Measurements from ENCODE around the gene NDUFA7. TPM values are rescaled to one million over a fixed set of nuclear protein-coding genes. Genes with fewer than 3 reads are reported as not detected.

NDUFA7 gene
- total RNA-seq, 1 experiment from 2014 or later = 50.2 TPM

DNA sequence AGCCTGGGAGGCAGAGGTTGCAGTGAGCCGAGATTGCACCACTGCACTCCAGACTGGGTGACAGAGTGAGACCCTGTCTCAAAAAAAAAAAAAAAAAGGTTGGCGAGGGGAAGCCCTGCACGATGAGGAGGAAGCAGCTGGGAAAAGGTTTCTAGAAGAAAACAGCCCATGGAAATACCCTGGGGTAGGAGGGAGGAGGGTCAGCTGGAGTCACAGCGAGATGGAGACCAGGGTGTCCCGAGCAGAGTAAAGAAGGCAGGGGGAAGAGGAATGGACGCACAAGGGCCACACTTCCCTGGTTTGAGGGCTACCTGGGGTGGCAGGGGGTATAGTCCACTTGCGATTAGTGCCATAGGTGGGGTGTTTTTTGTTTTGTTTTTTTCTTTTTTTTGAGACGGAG, 15.5 kb upstream of the NDUFA7 start:
- no peak overlapping the region for H3K4me3 Mint-ChIP-seq (ENCODE audit: unreplicated experiment)
- Histone ChIP-seq H3K4me1 (peaks cover 7% of the 10 kb centered on the region), H3K4me3 (ENCODE audit: low read depth, low read length) (no peak overlapping the region), H3K27me3 (replicated peaks; ENCODE audit: control insufficient read depth, insufficient read depth, low read length) (peaks cover 1% of the 10 kb centered on the region; the same call in 1 of the 2 replicates), H3K9me3 (no peaks in the 10 kb centered on the region), H3K36me3 (ENCODE audit: control insufficient read depth, insufficient read depth, low read length) (no peaks in the 10 kb centered on the region)
- H3K27ac Mint-ChIP-seq (ENCODE audit: unreplicated experiment) = no peak overlapping the region
- ChIA-PET CTCF (no interaction called here), POLR2A (no interaction called here)
- peaks cover 3% of the 10 kb centered on the region for H3K27me3 Mint-ChIP-seq (ENCODE audit: insufficient read depth, unreplicated experiment)
- H3K4me1 Mint-ChIP-seq (ENCODE audit: low read depth, unreplicated experiment) = no peaks in the 10 kb centered on the region
- no peaks in the 10 kb centered on the region for H3K9me3 Mint-ChIP-seq (ENCODE audit: unreplicated experiment)
- DNase-seq = no peak
- BruUV-seq (replicated peaks) = no TSS peak
- intact Hi-C loops (cut with micrococcal nuclease; ENCODE audit: unreplicated experiment) = no loop called here
- TF ChIP-seq, protein P1, sequence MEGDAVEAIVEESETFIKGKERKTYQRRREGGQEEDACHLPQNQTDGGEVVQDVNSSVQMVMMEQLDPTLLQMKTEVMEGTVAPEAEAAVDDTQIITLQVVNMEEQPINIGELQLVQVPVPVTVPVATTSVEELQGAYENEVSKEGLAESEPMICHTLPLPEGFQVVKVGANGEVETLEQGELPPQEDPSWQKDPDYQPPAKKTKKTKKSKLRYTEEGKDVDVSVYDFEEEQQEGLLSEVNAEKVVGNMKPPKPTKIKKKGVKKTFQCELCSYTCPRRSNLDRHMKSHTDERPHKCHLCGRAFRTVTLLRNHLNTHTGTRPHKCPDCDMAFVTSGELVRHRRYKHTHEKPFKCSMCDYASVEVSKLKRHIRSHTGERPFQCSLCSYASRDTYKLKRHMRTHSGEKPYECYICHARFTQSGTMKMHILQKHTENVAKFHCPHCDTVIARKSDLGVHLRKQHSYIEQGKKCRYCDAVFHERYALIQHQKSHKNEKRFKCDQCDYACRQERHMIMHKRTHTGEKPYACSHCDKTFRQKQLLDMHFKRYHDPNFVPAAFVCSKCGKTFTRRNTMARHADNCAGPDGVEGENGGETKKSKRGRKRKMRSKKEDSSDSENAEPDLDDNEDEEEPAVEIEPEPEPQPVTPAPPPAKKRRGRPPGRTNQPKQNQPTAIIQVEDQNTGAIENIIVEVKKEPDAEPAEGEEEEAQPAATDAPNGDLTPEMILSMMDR (IDR thresholded peaks at IDR 0.05; ENCODE audit: insufficient read depth in 1 of 2, low read depth in 1 of 2, low read length in 1 of 2, severe bottlenecking in 1 of 2, unreplicated experiment in 1 of 2) = no peak
- H3K36me3 Mint-ChIP-seq (ENCODE audit: insufficient read depth, unreplicated experiment) = no peaks in the 10 kb centered on the region

DNA sequence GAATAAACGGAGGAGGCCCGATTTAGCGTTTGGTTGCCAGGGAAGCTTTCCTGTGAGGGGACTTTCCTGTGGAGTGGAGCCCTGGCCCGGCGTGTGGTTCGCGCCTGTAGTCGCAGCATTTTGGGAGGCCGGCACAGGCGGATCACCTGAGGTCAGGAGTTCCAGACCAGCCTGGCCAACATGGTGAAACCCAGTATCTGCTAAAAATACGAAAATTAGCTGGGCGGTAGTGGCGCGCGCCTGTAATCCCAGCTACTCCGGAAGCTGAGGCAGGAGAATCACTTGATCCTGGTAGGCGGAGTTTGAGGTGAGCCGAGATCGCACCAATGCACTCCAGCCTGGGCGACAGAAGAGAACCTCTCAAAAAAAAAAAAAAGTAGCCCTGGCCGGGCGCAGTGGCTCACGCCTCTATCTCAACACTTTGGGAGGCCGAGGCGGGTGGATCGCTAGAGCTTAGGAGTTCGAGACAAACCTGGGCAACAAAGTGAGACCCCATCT, 14.9 kb upstream of the NDUFA7 start:
- CTCF ChIA-PET = interaction anchor here (1.3 kb wide), 1 partner anchor 10 kb away, joined by 6 read pairs; no protein-coding TSS in a partner anchor
- POLR2A ChIA-PET = no interaction called here
- Mint-ChIP-seq H3K9me3 (ENCODE audit: unreplicated experiment) (no peaks in the 10 kb centered on the region), H3K27ac (ENCODE audit: unreplicated experiment) (no peak overlapping the region), H3K4me3 (ENCODE audit: unreplicated experiment) (peak overlapping the region; percentile 52), H3K4me1 (ENCODE audit: low read depth, unreplicated experiment) (no peaks in the 10 kb centered on the region), H3K36me3 (ENCODE audit: insufficient read depth, unreplicated experiment) (no peaks in the 10 kb centered on the region), H3K27me3 (ENCODE audit: insufficient read depth, unreplicated experiment) (peaks cover 3% of the 10 kb centered on the region)
- DNase-seq = no peak
- no TSS peak for BruUV-seq (replicated peaks)
- no peaks in the 10 kb centered on the region for H3K9me3 ChIP-seq
- peaks cover 7% of the 10 kb centered on the region for H3K4me1 ChIP-seq
- peaks cover 1% of the 10 kb centered on the region; the same call in 1 of the 2 replicates for H3K27me3 ChIP-seq (replicated peaks; ENCODE audit: control insufficient read depth, insufficient read depth, low read length)
- H3K36me3 ChIP-seq (ENCODE audit: control insufficient read depth, insufficient read depth, low read length) = no peaks in the 10 kb centered on the region
- intact Hi-C loops (cut with micrococcal nuclease; ENCODE audit: unreplicated experiment) = no loop called here
- TF ChIP-seq, protein P1 (IDR thresholded peaks at IDR 0.05; ENCODE audit: insufficient read depth in 1 of 2, low read depth in 1 of 2, low read length in 1 of 2, severe bottlenecking in 1 of 2, unreplicated experiment in 1 of 2) = no peak
- no peak overlapping the region for H3K4me3 ChIP-seq (ENCODE audit: low read depth, low read length)

DNA sequence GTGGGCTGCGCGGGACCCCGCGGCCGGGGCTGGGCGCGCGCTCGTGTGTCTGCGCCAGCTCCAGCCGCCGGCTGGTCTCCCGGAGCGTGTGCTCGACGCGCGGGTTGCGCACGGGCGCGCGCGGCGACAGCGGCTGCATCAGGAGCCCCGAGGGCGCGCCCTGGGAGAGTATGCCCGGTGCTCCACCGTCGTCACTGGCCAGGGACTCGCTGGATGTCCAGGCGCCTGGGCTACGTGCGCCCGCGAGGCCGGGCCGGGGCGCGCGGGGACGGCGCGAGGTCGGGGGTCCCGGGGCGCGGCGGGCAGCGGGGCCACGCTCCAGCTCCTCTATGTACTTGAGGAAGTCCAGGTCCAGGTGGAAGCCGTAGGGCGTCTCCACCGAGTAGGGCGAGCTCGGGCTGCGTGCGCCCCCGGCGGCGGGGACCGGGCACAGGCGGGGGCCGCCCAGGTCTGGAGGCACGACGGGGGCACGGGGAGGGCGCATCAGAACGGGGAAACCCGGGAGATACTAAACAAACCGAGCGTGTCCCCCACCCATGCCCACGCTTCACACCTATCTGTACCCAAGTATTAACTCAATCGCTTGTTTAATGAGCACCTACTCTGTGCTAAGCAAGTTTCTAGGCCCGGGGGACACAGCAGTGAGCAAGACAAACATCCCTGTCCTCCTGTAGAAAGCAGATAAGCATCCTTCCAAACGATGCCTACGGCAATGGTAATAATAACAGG, 14.3 kb upstream of the NDUFA7 start:
- CTCF ChIA-PET = interaction anchor here (0.8 to 1.3 kb wide), 4 partner anchors 9 to 27 kb away, joined by 3 to 6 read pairs (median 4); partner anchors contain the start of genes NDUFA7 and RPS28
- POLR2A ChIA-PET = interaction anchor here (0.6 to 1.5 kb wide), 5 partner anchors 9 to 55 kb away, joined by 3 to 5 read pairs (median 5); partner anchors contain the start of genes NDUFA7 and RPS28
- BruUV-seq (replicated peaks) = no TSS peak
- no peaks in the 10 kb centered on the region for H3K9me3 Mint-ChIP-seq (ENCODE audit: unreplicated experiment)
- TF ChIP-seq, protein P1 (IDR thresholded peaks at IDR 0.05; ENCODE audit: insufficient read depth in 1 of 2, low read depth in 1 of 2, low read length in 1 of 2, severe bottlenecking in 1 of 2, unreplicated experiment in 1 of 2) = peak in 1 of 2 experiments; percentile 7
- no peaks in the 10 kb centered on the region for H3K36me3 Mint-ChIP-seq (ENCODE audit: insufficient read depth, unreplicated experiment)
- peaks cover 1% of the 10 kb centered on the region; the same call in 1 of the 2 replicates for H3K27me3 ChIP-seq (replicated peaks; ENCODE audit: control insufficient read depth, insufficient read depth, low read length)
- H3K36me3 ChIP-seq (ENCODE audit: control insufficient read depth, insufficient read depth, low read length) = no peaks in the 10 kb centered on the region
- H3K4me3 Mint-ChIP-seq (ENCODE audit: unreplicated experiment) = peak overlapping the region; percentile 52
- no peak overlapping the region for H3K27ac Mint-ChIP-seq (ENCODE audit: unreplicated experiment)
- H3K4me1 ChIP-seq = peaks cover 2% of the 10 kb centered on the region
- intact Hi-C loops (cut with micrococcal nuclease; ENCODE audit: unreplicated experiment) = no loop called here
- H3K9me3 ChIP-seq = no peaks in the 10 kb centered on the region
- peak overlapping the region; percentile 54 for H3K4me3 ChIP-seq (ENCODE audit: low read depth, low read length)
- DNase-seq = peak in 1 of 2 experiments; percentile 57
- peaks cover 3% of the 10 kb centered on the region for H3K27me3 Mint-ChIP-seq (ENCODE audit: insufficient read depth, unreplicated experiment)
- H3K4me1 Mint-ChIP-seq (ENCODE audit: low read depth, unreplicated experiment) = no peaks in the 10 kb centered on the region

Data from Caco-2 (cell line).